H1 (cell line): Measurements from ENCODE around the gene TMEM245. TPM values are rescaled to one million over a fixed set of nuclear protein-coding genes. Genes with fewer than 3 reads are reported as not detected.

Experiments used
- CHD7 ChIP-seq: fragments of 300-600 bp; sonication (generic); IDR thresholded peaks from 2 replicates; pipeline ENCODE4 v1.7.1; 2012; ENCODE audit warnings: low read length, moderate library complexity, mild to moderate bottlenecking, inconsistent platforms; ENCODE audit not compliant: insufficient replicate concordance
- E2F6 ChIP-seq: IDR thresholded peaks from 2 replicates; pipeline ENCODE4 v1.6.1; 2012; ENCODE audit warnings: inconsistent platforms
- JUND ChIP-seq: IDR thresholded peaks from 2 replicates; pipeline ENCODE4 v1.6.1; 2011; ENCODE audit warnings: mild to moderate bottlenecking, improper control_type of control experiment, low read length
- KDM4A ChIP-seq: IDR thresholded peaks from one replicate; pipeline ENCODE4 v1.7.1; 2012; ENCODE audit warnings: low read depth, mild to moderate bottlenecking, moderate library complexity, low read length, inconsistent platforms; ENCODE audit not compliant: severe bottlenecking
- MAX ChIP-seq: IDR thresholded peaks from 2 replicates; pipeline ENCODE4 v1.6.1; 2012; ENCODE audit warnings: inconsistent platforms
- POLR2A ChIP-seq, 2 experiments: IDR thresholded peaks; 1 replicate in 1 of 2; 2 replicates in 1 of 2; pipeline ENCODE4 v1.6.1; 2011; ENCODE audit warnings: low read depth in 2 of 2, low read length in 2 of 2, mild to moderate bottlenecking in 2 of 2; ENCODE audit errors: control extremely low read depth in 1 of 2
- RNF2 ChIP-seq: fragments of 200-900, 300-1000 bp; sonication (generic); IDR thresholded peaks from 2 replicates; pipeline ENCODE4 v1.7.1; 2016; ENCODE audit warnings: borderline replicate concordance, low read depth, mild to moderate bottlenecking, antibody characterized with exemption, low read length; ENCODE audit not compliant: poor library complexity, severe bottlenecking; ENCODE audit errors: missing control alignments
- polyA plus RNA-seq, 7 experiments: library from polyadenylated mRNA; depleted of rRNA in 3 of 7; stranded (reverse) in 5 of 7; unstranded in 2 of 7; fragments of >200 nt in 5 of 7; fragments of 200-250 nt in 2 of 7; gene quantifications; 1 replicate in 5 of 7; 2 replicates in 1 of 7; 4 replicates in 1 of 7; pipeline versions ENCODE4 v1.2.1 to v1.2.3, GENCODE V29; 2011 to 2013; ENCODE audit warnings: missing spikeins in 2 of 7, mixed read lengths in 2 of 7
- total RNA-seq: library from RNA; stranded (reverse); fragmentation: NEBNext Ultra II Directional; extraction: Animal tissue kit (Norgen Biotek cat#: 25700); gene quantifications from 2 replicates; pipeline ENCODE4 v1.2.1, GENCODE V29; 2021

The TMEM245 gene
- total and polyA plus RNA-seq, 2 of the 8 experiments (the other 6 are each of a cell fraction or from before 2014, with no cell fraction given): 44.3 to 45.8 TPM

GRCh38 chr9:109095321-109095720, 24.4 kb downstream of the TMEM245 start (continued):
- TF ChIP-seq CHD7 (no peak), JUND (no peak), RNF2 (no peak), KDM4A (no peak), E2F6 (no peak), POLR2A (IDR thresholded peaks at IDR 0.05; ENCODE audit: control extremely low read depth in 1 of 2, low read depth in 2 of 2, low read length in 2 of 2) (no peak), MAX (no peak)
